Left ventricle myocardium inferior (tissue), 1 donor: ENCODE data around the gene FHAD1. TPM values are rescaled to one million over a fixed set of nuclear protein-coding genes. Genes with fewer than 3 reads are reported as not detected.

Source experiments
- DNase-seq: peaks from one replicate; pipeline ENCODE4 v3.0.0-alpha.2; 2020
- H3K27ac ChIP-seq: fragments of 200-600 bp; replicated peaks from 2 replicates; pipeline ENCODE4 v1.8.0; 2021
- H3K27me3 ChIP-seq: fragments of 200-600 bp; 2 replicates; pipeline ENCODE4 v1.8.0; 2021; ENCODE audit warnings: low read depth
- H3K36me3 ChIP-seq: fragments of 200-600 bp; 2 replicates; pipeline ENCODE4 v1.8.0; 2021
- H3K4me1 ChIP-seq: fragments of 200-600 bp; 2 replicates; pipeline ENCODE4 v1.8.0; 2021
- H3K4me3 ChIP-seq: fragments of 200-600 bp; 2 replicates; pipeline ENCODE4 v1.8.0; 2021; ENCODE audit warnings: mild to moderate bottlenecking, moderate library complexity
- H3K9me3 ChIP-seq: fragments of 200-600 bp; replicated peaks from 2 replicates; pipeline ENCODE4 v1.8.0; 2021
- intact Hi-C: fragments of 100-400 bp; cut with micrococcal nuclease; formaldehyde crosslinking; loops from one replicate; pipeline ENCODE4 v1.11.0; 2022
- total RNA-seq: library from RNA; stranded (reverse); fragmentation: NEBNext Ultra II Directional; extraction: Animal tissue kit (Norgen Biotek cat#: 25700); gene quantifications from one replicate; pipeline ENCODE4 v1.2.1, GENCODE V29; 2021
- TF ChIP-seq, protein P1 (sequence below): fragments of 200-600 bp; IDR thresholded peaks from 2 replicates; pipeline ENCODE4 v1.8.0; 2021; ENCODE audit warnings: antibody characterized with exemption, mild to moderate bottlenecking, borderline replicate concordance
- donor health status: DM: no; HTN: yes; CAD: no; lungs with severe emphysema.

FHAD1 gene
- total RNA-seq, 1 donor from 2014 or later: not detected

GRCh38 chr1:15225461-15225860 lies 21.6 kb upstream of the FHAD1 start:
- TF ChIP-seq, protein P1, sequence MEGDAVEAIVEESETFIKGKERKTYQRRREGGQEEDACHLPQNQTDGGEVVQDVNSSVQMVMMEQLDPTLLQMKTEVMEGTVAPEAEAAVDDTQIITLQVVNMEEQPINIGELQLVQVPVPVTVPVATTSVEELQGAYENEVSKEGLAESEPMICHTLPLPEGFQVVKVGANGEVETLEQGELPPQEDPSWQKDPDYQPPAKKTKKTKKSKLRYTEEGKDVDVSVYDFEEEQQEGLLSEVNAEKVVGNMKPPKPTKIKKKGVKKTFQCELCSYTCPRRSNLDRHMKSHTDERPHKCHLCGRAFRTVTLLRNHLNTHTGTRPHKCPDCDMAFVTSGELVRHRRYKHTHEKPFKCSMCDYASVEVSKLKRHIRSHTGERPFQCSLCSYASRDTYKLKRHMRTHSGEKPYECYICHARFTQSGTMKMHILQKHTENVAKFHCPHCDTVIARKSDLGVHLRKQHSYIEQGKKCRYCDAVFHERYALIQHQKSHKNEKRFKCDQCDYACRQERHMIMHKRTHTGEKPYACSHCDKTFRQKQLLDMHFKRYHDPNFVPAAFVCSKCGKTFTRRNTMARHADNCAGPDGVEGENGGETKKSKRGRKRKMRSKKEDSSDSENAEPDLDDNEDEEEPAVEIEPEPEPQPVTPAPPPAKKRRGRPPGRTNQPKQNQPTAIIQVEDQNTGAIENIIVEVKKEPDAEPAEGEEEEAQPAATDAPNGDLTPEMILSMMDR: no peak
- Histone ChIP-seq H3K4me3 (no peak overlapping the region), H3K4me1 (peaks cover 14% of the 10 kb centered on the region), H3K36me3 (no peaks in the 10 kb centered on the region), H3K27ac (peak overlapping the region; percentile 66), H3K27me3 (no peaks in the 10 kb centered on the region), H3K9me3 (no peaks in the 10 kb centered on the region)
- intact Hi-C loops: no loop called here
- no peak for DNase-seq

DNA sequence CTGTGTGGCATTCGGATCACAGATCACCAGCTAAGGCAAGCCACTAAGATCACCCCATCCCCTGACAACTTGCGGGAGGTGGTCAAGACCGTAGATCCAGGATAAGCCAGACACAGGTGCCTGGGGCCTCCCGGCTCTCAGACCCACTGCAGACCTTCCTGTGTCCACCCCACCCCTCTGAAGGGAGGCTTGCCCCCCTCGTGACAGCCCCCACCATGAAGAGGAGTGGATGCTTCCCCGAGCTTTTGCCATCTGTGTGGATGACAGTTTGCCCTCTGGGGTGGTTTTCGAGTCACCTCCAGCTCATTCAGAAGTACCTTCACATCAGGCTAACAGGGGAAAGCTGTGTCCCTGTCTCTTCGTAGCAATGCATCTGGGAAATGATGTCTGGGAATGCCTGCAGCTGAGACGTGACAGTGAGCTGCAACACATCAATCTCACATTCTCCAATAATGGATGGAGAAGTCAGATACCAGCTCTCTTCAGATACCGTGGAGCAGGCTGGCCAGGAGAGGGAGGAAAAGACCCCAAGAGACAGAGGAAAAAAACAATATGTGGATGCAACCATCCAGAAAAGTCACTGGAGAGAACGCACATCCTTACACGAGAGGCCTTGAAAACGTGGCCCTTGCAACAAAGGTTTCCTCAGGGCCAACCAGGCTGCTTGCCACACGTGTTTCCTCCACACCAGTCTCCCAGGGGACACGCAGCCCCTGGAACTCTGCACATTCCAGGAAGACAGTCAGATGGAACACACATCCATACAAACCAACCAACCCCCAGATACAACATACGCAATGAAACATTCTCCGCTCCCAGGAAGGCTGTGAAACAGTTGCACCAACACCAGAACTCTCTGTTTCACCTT lies 20.4 kb upstream of the FHAD1 start:
- peak overlapping the region; percentile 66 for H3K27ac ChIP-seq
- intact Hi-C loops: no loop called here
- H3K4me3 ChIP-seq: no peak overlapping the region
- no peaks in the 10 kb centered on the region for H3K9me3 ChIP-seq
- H3K27me3 ChIP-seq: no peaks in the 10 kb centered on the region
- no peaks in the 10 kb centered on the region for H3K36me3 ChIP-seq
- H3K4me1 ChIP-seq: peaks cover 14% of the 10 kb centered on the region
- no peak for DNase-seq
- TF ChIP-seq, protein P1: no peak

DNA sequence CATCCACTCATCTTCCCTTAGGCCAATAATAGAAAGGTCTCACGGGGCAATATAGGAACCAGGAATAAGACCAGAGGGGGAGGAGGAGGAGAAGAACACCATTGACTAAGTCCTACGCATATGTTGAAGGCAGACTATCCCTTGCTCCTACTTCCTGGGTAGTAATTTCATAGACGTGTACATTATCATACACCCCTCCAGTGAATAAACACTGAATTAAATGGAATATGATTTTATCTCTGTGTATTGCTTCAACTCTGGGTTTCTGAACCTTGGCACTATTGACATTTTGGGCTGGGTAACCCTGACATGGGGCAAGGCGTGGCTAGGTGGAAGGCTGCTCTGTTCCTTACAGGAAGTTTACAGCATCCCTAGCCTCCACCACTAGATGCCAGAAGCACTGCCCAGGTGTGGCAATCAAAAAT lies 17.3 kb upstream of the FHAD1 start:
- Histone ChIP-seq H3K27me3 (no peaks in the 10 kb centered on the region), H3K4me3 (no peak overlapping the region), H3K9me3 (no peaks in the 10 kb centered on the region), H3K36me3 (no peaks in the 10 kb centered on the region), H3K27ac (no peak overlapping the region), H3K4me1 (peaks cover 14% of the 10 kb centered on the region)
- intact Hi-C loops: no loop called here
- TF ChIP-seq, protein P1: no peak
- no peak for DNase-seq

DNA sequence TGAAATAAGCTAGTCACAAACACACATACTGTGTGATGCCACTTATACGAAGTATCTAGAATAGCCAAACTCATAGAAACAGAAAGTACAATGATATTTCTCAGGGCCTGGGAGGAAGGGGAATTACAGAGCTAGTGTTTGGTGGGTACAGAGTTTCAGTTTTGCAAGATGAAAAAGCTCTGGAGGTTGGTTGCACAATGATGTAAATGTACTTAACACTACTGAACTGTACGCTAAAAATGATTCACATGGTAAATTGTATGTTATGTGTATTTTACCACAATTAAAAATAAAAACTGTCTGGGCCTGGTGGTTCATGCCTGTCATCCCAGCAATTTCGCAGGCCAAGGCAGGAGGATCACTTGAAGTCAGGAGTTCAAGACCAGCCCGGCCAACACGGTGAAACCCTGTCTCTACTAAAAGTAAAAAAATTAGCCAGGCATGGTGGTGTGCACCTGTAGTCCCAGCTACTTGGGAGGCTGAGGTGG lies 15.3 kb upstream of the FHAD1 start:
- no peak for DNase-seq
- H3K27me3 ChIP-seq: no peaks in the 10 kb centered on the region
- no peaks in the 10 kb centered on the region for H3K36me3 ChIP-seq
- no peak overlapping the region for H3K4me3 ChIP-seq
- no peak overlapping the region for H3K27ac ChIP-seq
- H3K9me3 ChIP-seq: no peaks in the 10 kb centered on the region
- TF ChIP-seq, protein P1: no peak
- H3K4me1 ChIP-seq: no peaks in the 10 kb centered on the region
- intact Hi-C loops: no loop called here

- H3K36me3 ChIP-seq: no peaks in the 10 kb centered on the region
- no peaks in the 10 kb centered on the region for H3K9me3 ChIP-seq
- H3K4me1 ChIP-seq: no peaks in the 10 kb centered on the region
- H3K4me3 ChIP-seq: no peak overlapping the region
- DNase-seq: no peak
- TF ChIP-seq, protein P1: no peak
- no peaks in the 10 kb centered on the region for H3K27me3 ChIP-seq
- intact Hi-C loops: no loop called here
- no peak overlapping the region for H3K27ac ChIP-seq
Measured at GRCh38 chr1:15233689-15234088, 13.3 kb upstream of the FHAD1 start.
